HEK293 (cell line): ENCODE results near the gene AMER2.

ENCODE experiments used
- CTCF ChIA-PET: fragments of 350-600 bp; formaldehyde crosslinking; extraction: SDS; loops from one replicate; lab custom pipeline; 2021; ENCODE audit warnings: antibody characterized with exemption; lab: Yijun Ruan, JAX
- POLR2A ChIA-PET: fragments of 300-600 bp; formaldehyde crosslinking; extraction: SDS; loops from one replicate; lab custom pipeline; 2020; ENCODE audit warnings: antibody characterized with exemption, inconsistent platforms; lab: Yijun Ruan, JAX
- H3K27ac ChIP-seq: fragments of 200-500 bp; sonication (Bioruptor generic); 2 replicates; pipeline ENCODE4 v1.5.1; 2014; ENCODE audit warnings: low read depth, low read length, control low read depth, inconsistent platforms; ENCODE audit errors: extremely low read depth
- H3K36me3 ChIP-seq, 2 experiments: fragments of 200-500 bp in 1 of 2; sonication (Bioruptor generic) in 1 of 2; 1 replicate in 1 of 2; 2 replicates in 1 of 2; pipeline ENCODE4 v1.5.1; 2014 to 2017; ENCODE audit warnings: inconsistent platforms in 2 of 2, low read length in 2 of 2; ENCODE audit not compliant: control insufficient read depth in 2 of 2, insufficient read depth in 1 of 2
- H3K4me1 ChIP-seq: fragments of 200-500 bp; sonication (Bioruptor generic); 2 replicates; pipeline ENCODE4 v1.5.1; 2014; ENCODE audit warnings: mild to moderate bottlenecking, low read length, inconsistent platforms; ENCODE audit not compliant: control insufficient read depth, insufficient read depth
- H3K4me3 ChIP-seq: 2 replicates; pipeline ENCODE4 v1.5.1; 2011; ENCODE audit warnings: low read depth, mild to moderate bottlenecking, control low read depth, low read length, moderate library complexity
- H3K9me3 ChIP-seq: fragments of 200-500 bp; sonication (Bioruptor generic); 2 replicates; pipeline ENCODE4 v1.5.1; 2014; ENCODE audit warnings: low read depth, low read length, inconsistent platforms; ENCODE audit not compliant: control insufficient read depth, insufficient read depth
- GLI2 ChIP-seq: fragments of 450-650 bp; formaldehyde crosslinking; IDR thresholded peaks from 2 replicates; pipeline ENCODE4; 2017; ENCODE audit warnings: missing biosample characterization, missing genetic modification characterization, low read depth, borderline replicate concordance
- GLI4 ChIP-seq: fragments of 450-650 bp; formaldehyde crosslinking; IDR thresholded peaks from 2 replicates; pipeline ENCODE4 v1.5.1; 2016; ENCODE audit warnings: missing biosample characterization, missing genetic modification characterization
- IKZF3 ChIP-seq: fragments of 450-650 bp; IDR thresholded peaks from 2 replicates; pipeline ENCODE4 v1.5.0; 2018; ENCODE audit warnings: missing biosample characterization, mild to moderate bottlenecking, missing genetic modification characterization, moderate library complexity
- KLF7 ChIP-seq: fragments of 450-650 bp; formaldehyde crosslinking; IDR thresholded peaks from 2 replicates; pipeline ENCODE4 v1.5.1; 2016; ENCODE audit warnings: missing biosample characterization, missing genetic modification characterization, borderline replicate concordance
- OVOL3 ChIP-seq: fragments of 450-650 bp; formaldehyde crosslinking; IDR thresholded peaks from 2 replicates; pipeline ENCODE4 v1.5.1; 2016; ENCODE audit warnings: missing biosample characterization, missing genetic modification characterization
- PRDM2 ChIP-seq: fragments of 450-650 bp; formaldehyde crosslinking; IDR thresholded peaks from 2 replicates; pipeline ENCODE4 v1.5.1; 2016; ENCODE audit warnings: missing biosample characterization, missing genetic modification characterization, borderline replicate concordance
- ZNF138 ChIP-seq: fragments of 450-650 bp; formaldehyde crosslinking; IDR thresholded peaks from 2 replicates; pipeline ENCODE4 v1.5.1; 2016; ENCODE audit warnings: missing biosample characterization, missing genetic modification characterization, borderline replicate concordance
- ZNF157 ChIP-seq: fragments of 450-650 bp; formaldehyde crosslinking; IDR thresholded peaks from 2 replicates; pipeline ENCODE4 v1.5.1; 2016; ENCODE audit warnings: missing biosample characterization, missing genetic modification characterization
- ZNF175 ChIP-seq: fragments of 450-650 bp; formaldehyde crosslinking; IDR thresholded peaks from 2 replicates; pipeline ENCODE4 v1.5.1; 2016; ENCODE audit warnings: missing biosample characterization, missing genetic modification characterization
- ZNF214 ChIP-seq: fragments of 450-650 bp; formaldehyde crosslinking; IDR thresholded peaks from 2 replicates; pipeline ENCODE4 v1.5.1; 2017; ENCODE audit warnings: missing biosample characterization, mild to moderate bottlenecking, missing genetic modification characterization, borderline replicate concordance
- ZNF24 ChIP-seq: fragments of 450-650 bp; formaldehyde crosslinking; IDR thresholded peaks from 2 replicates; pipeline ENCODE4 v1.5.1; 2016; ENCODE audit warnings: missing biosample characterization, missing genetic modification characterization
- ZNF292 ChIP-seq: fragments of 450-650 bp; formaldehyde crosslinking; IDR thresholded peaks from 2 replicates; pipeline ENCODE4 v1.5.1; 2016; ENCODE audit warnings: low read depth, missing biosample characterization, missing genetic modification characterization, borderline replicate concordance
- ZNF354C ChIP-seq: fragments of 450-650 bp; formaldehyde crosslinking; IDR thresholded peaks from 2 replicates; pipeline ENCODE4 v1.5.1; 2016; ENCODE audit warnings: missing biosample characterization, missing genetic modification characterization, low read depth, borderline replicate concordance
- ZNF514 ChIP-seq: fragments of 450-650 bp; formaldehyde crosslinking; IDR thresholded peaks from 2 replicates; pipeline ENCODE4 v1.5.1; 2016; ENCODE audit warnings: missing biosample characterization, missing genetic modification characterization
- ZNF623 ChIP-seq: fragments of 450-650 bp; formaldehyde crosslinking; IDR thresholded peaks from 2 replicates; pipeline ENCODE4 v1.5.1; 2016; ENCODE audit warnings: missing biosample characterization, missing genetic modification characterization
- ZNF629 ChIP-seq: fragments of 450-650 bp; formaldehyde crosslinking; IDR thresholded peaks from 2 replicates; pipeline ENCODE4 v1.5.1; 2017; ENCODE audit warnings: missing biosample characterization, missing genetic modification characterization
- ZNF654 ChIP-seq: fragments of 450-650 bp; formaldehyde crosslinking; IDR thresholded peaks from 2 replicates; pipeline ENCODE4 v1.5.1; 2016; ENCODE audit warnings: low read depth, missing biosample characterization, missing genetic modification characterization
- ZNF704 ChIP-seq: fragments of 450-650 bp; formaldehyde crosslinking; IDR thresholded peaks from 2 replicates; pipeline ENCODE4 v1.5.1; 2016; ENCODE audit warnings: missing biosample characterization, missing genetic modification characterization
- ZSCAN16 ChIP-seq: fragments of 450-650 bp; formaldehyde crosslinking; IDR thresholded peaks from 2 replicates; pipeline ENCODE4 v1.5.1; 2016; ENCODE audit warnings: missing biosample characterization, missing genetic modification characterization
- TF ChIP-seq, protein P1 (sequence below): fragments of 450-650 bp; formaldehyde crosslinking; IDR thresholded peaks from 2 replicates; pipeline ENCODE4 v1.5.1; 2016; ENCODE audit warnings: missing biosample characterization, missing genetic modification characterization
- TF ChIP-seq, protein P2 (sequence below): fragments of 450-650 bp; formaldehyde crosslinking; IDR thresholded peaks from 2 replicates; pipeline ENCODE4 v1.5.1; 2016; ENCODE audit warnings: missing biosample characterization, missing genetic modification characterization
- TF ChIP-seq, protein P3 (sequence below): fragments of 450-650 bp; formaldehyde crosslinking; IDR thresholded peaks from 2 replicates; pipeline ENCODE4 v1.5.1; 2016; ENCODE audit warnings: missing biosample characterization, missing genetic modification characterization, borderline replicate concordance

The AMER2 gene

GRCh38 chr13:25151626-25152195 lies 20.4 kb downstream of the AMER2 start:
- ChIA-PET CTCF (no interaction called here), POLR2A (no interaction called here)
- no peak overlapping the region for H3K27ac ChIP-seq
- no peaks in the 10 kb centered on the region for H3K9me3 ChIP-seq
- no peak for TF ChIP-seq IKZF3 (tag by site-specific recombination)
- TF ChIP-seq ZNF514 (tag by site-specific recombination): no peak
- no peak for TF ChIP-seq ZNF214 (tag by site-specific recombination)
- TF ChIP-seq KLF7 (tag by site-specific recombination): no peak
- TF ChIP-seq ZNF138 (tag by site-specific recombination): no peak
- no peak for TF ChIP-seq ZNF629
- no peak for TF ChIP-seq ZNF24
- no peak for TF ChIP-seq ZNF292
- no peak for TF ChIP-seq ZNF654
- no peak for TF ChIP-seq GLI4 (tag by site-specific recombination)
- no peak for TF ChIP-seq PRDM2 (tag by site-specific recombination)
- no peak for TF ChIP-seq ZNF354C (tag by site-specific recombination)
- TF ChIP-seq ZNF704 (tag by site-specific recombination): no peak
- no peaks in the 10 kb centered on the region for H3K4me1 ChIP-seq
- H3K4me3 ChIP-seq: no peak overlapping the region
- no peaks in the 10 kb centered on the region for H3K36me3 ChIP-seq

DNA sequence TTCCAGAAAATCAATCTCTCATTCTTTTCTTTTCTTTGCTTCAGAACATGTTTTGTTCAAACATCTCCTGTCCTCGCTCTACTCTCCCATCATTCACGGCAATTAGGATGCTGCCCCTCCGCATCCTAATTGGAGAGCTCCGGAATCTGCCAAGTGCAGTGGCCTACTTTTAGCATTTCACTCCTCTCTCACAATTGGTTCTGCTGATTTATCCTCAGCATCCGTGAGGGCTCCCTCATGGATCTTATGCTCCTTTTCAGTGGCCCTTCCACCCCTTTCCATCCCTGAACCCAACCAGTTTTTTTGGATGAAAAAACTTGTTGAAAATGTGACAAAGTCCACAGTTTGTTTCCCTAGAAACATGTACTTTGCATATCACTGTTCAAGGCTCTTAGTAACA lies 22.4 kb downstream of the AMER2 start:
- H3K9me3 ChIP-seq: no peaks in the 10 kb centered on the region
- CTCF ChIA-PET: interaction anchor here (0.7 to 1.3 kb wide), 2 partner anchors 29 to 36 kb away, joined by 3 to 5 read pairs; no protein-coding TSS in a partner anchor
- H3K4me1 ChIP-seq: no peaks in the 10 kb centered on the region
- POLR2A ChIA-PET: no interaction called here
- no peak overlapping the region for H3K27ac ChIP-seq
- H3K4me3 ChIP-seq: no peak overlapping the region
- H3K36me3 ChIP-seq: no peaks in the 10 kb centered on the region
- TF ChIP-seq ZNF157 (no peak), ZNF175 (tag by site-specific recombination) (no peak), GLI2 (tag by site-specific recombination) (no peak), IKZF3 (tag by site-specific recombination) (no peak), GLI4 (tag by site-specific recombination) (no peak), ZSCAN16 (tag by site-specific recombination) (no peak), OVOL3 (no peak), ZNF623 (tag by site-specific recombination) (no peak)
- TF ChIP-seq, protein P1, sequence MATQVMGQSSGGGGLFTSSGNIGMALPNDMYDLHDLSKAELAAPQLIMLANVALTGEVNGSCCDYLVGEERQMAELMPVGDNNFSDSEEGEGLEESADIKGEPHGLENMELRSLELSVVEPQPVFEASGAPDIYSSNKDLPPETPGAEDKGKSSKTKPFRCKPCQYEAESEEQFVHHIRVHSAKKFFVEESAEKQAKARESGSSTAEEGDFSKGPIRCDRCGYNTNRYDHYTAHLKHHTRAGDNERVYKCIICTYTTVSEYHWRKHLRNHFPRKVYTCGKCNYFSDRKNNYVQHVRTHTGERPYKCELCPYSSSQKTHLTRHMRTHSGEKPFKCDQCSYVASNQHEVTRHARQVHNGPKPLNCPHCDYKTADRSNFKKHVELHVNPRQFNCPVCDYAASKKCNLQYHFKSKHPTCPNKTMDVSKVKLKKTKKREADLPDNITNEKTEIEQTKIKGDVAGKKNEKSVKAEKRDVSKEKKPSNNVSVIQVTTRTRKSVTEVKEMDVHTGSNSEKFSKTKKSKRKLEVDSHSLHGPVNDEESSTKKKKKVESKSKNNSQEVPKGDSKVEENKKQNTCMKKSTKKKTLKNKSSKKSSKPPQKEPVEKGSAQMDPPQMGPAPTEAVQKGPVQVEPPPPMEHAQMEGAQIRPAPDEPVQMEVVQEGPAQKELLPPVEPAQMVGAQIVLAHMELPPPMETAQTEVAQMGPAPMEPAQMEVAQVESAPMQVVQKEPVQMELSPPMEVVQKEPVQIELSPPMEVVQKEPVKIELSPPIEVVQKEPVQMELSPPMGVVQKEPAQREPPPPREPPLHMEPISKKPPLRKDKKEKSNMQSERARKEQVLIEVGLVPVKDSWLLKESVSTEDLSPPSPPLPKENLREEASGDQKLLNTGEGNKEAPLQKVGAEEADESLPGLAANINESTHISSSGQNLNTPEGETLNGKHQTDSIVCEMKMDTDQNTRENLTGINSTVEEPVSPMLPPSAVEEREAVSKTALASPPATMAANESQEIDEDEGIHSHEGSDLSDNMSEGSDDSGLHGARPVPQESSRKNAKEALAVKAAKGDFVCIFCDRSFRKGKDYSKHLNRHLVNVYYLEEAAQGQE (tag by site-specific recombination): no peak
- TF ChIP-seq, protein P2, sequence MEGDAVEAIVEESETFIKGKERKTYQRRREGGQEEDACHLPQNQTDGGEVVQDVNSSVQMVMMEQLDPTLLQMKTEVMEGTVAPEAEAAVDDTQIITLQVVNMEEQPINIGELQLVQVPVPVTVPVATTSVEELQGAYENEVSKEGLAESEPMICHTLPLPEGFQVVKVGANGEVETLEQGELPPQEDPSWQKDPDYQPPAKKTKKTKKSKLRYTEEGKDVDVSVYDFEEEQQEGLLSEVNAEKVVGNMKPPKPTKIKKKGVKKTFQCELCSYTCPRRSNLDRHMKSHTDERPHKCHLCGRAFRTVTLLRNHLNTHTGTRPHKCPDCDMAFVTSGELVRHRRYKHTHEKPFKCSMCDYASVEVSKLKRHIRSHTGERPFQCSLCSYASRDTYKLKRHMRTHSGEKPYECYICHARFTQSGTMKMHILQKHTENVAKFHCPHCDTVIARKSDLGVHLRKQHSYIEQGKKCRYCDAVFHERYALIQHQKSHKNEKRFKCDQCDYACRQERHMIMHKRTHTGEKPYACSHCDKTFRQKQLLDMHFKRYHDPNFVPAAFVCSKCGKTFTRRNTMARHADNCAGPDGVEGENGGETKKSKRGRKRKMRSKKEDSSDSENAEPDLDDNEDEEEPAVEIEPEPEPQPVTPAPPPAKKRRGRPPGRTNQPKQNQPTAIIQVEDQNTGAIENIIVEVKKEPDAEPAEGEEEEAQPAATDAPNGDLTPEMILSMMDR (tag by site-specific recombination): no peak
- TF ChIP-seq, protein P3, sequence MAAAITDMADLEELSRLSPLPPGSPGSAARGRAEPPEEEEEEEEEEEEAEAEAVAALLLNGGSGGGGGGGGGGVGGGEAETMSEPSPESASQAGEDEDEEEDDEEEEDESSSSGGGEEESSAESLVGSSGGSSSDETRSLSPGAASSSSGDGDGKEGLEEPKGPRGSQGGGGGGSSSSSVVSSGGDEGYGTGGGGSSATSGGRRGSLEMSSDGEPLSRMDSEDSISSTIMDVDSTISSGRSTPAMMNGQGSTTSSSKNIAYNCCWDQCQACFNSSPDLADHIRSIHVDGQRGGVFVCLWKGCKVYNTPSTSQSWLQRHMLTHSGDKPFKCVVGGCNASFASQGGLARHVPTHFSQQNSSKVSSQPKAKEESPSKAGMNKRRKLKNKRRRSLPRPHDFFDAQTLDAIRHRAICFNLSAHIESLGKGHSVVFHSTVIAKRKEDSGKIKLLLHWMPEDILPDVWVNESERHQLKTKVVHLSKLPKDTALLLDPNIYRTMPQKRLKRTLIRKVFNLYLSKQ: no peak
